ENCODE measurements around the gene IL20.

IL20 gene

GRCh38 chr1:206878456-206878855 lies 13.0 kb downstream of the IL20 start:
- DNase-seq (ENCODE audit: low read depth, low spot score): no peak

GRCh38 chr1:206880314-206880713 lies 14.9 kb downstream of the IL20 start:
- DNase-seq (ENCODE audit: low read depth, low spot score): no peak

- DNase-seq (ENCODE audit: low read depth, low spot score): no peak
Measured at GRCh38 chr1:206882555-206882954, 17.1 kb downstream of the IL20 start.

GRCh38 chr1:206883160-206883559 lies 17.7 kb downstream of the IL20 start:
- DNase-seq (ENCODE audit: low read depth, low spot score): no peak

- DNase-seq (ENCODE audit: low read depth, low spot score): no peak
Measured at GRCh38 chr1:206883876-206884275, 18.5 kb downstream of the IL20 start.

- DNase-seq (ENCODE audit: low read depth, low spot score): no peak
Measured at GRCh38 chr1:206885341-206886060, 20.1 kb downstream of the IL20 start.

GRCh38 chr1:206886831-206887230 lies 21.4 kb downstream of the IL20 start:
- DNase-seq (ENCODE audit: low read depth, low spot score): no peak

- no peak for DNase-seq (ENCODE audit: low read depth, low spot score)
Measured at GRCh38 chr1:206887701-206888100, 22.3 kb downstream of the IL20 start.

GRCh38 chr1:206890125-206891060 lies 25.0 kb downstream of the IL20 start:
- DNase-seq (ENCODE audit: low read depth, low spot score): peak; percentile 43

- no peak for DNase-seq (ENCODE audit: low read depth, low spot score)
Measured at GRCh38 chr1:206891412-206891811, 26.0 kb downstream of the IL20 start.

GRCh38 chr1:206892351-206892984 lies 27.0 kb downstream of the IL20 start:
- no peak for DNase-seq (ENCODE audit: low read depth, low spot score)

- no peak for DNase-seq (ENCODE audit: low read depth, low spot score)
Measured at GRCh38 chr1:206893380-206893779, 28.0 kb downstream of the IL20 start.

- DNase-seq (ENCODE audit: low read depth, low spot score): peak; percentile 78
Measured at GRCh38 chr1:206895325-206895724, 29.9 kb downstream of the IL20 start.

GRCh38 chr1:206895837-206896242 lies 30.4 kb downstream of the IL20 start:
- DNase-seq (ENCODE audit: low read depth, low spot score): no peak

GRCh38 chr1:206896261-206896660 lies 30.8 kb downstream of the IL20 start:
- DNase-seq (ENCODE audit: low read depth, low spot score): no peak

- no peak for DNase-seq (ENCODE audit: low read depth, low spot score)
Measured at GRCh38 chr1:206897175-206897574, 31.8 kb downstream of the IL20 start, which contains the start of gene IL24. IL24 (plus strand) TSS chr1:206897443; CDS start chr1:206897833, 390 bp downstream.

- no peak for DNase-seq (ENCODE audit: low read depth, low spot score)
Measured at GRCh38 chr1:206898089-206898914, 32.9 kb downstream of the IL20 start.

- DNase-seq (ENCODE audit: low read depth, low spot score): no peak
Measured at GRCh38 chr1:206898915-206899431, 33.5 kb downstream of the IL20 start.

- no peak for DNase-seq (ENCODE audit: low read depth, low spot score)
Measured at GRCh38 chr1:206899717-206900116, 34.3 kb downstream of the IL20 start.

- DNase-seq (ENCODE audit: low read depth, low spot score): no peak
Measured at GRCh38 chr1:206900149-206900548, 34.7 kb downstream of the IL20 start.

- no peak for DNase-seq (ENCODE audit: low read depth, low spot score)
Measured at GRCh38 chr1:206901944-206902343, 36.5 kb downstream of the IL20 start.

Data from ELF-1 (cell line).